ENCODE results near the gene AGFG1. TPM values are rescaled to one million over a fixed set of nuclear protein-coding genes. Genes with fewer than 3 reads are reported as not detected.
A peak's percentile ranks its signal among the peaks of the same experiment; 100 is the strongest.
"Not testable (repeated sequence)": the region's sequence is repeated elsewhere in the genome, so short reads cannot be mapped to it uniquely, and the experiment has no call there.

The AGFG1 gene
- total and polyA plus RNA-seq, 4 donors = 22.4 to 142 (median 74.5) TPM

DNA sequence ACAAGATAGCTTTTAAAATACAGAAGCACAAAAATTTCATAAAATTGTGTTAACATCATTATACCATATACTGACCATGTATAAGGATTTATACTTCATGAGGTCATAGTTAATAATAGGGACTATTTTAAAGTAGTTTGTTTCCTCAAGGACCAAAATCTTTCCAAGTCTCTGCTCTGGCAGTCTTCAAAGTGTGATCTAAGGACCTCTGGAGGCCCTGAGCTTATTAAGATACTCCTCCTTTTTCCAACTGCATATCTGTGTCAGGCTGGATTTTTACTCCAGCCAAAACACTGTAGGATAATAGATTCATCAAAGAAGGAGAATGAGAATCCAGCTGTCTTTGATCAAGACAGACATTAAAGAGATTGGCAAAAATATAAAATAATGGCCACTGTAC lies 125.1 kb downstream of the AGFG1 start:
- ATAC-seq (ENCODE audit: insufficient read depth, low FRiP score) (no peak), DNase-seq (peak in 1 of 3 donors; percentile 17)
- Histone ChIP-seq H3K4me1 (ENCODE audit: control insufficient read depth in 5 of 5, insufficient read depth in 5 of 5, low read length in 5 of 5) (no peaks in the 10 kb centered on the region), H3K36me3 (ENCODE audit: control insufficient read depth in 4 of 4, insufficient read depth in 4 of 4, low read length in 4 of 4) (no peaks in the 10 kb centered on the region), H3K27ac (ENCODE audit: low read depth in 1 of 2, low read length in 1 of 2) (no peak overlapping the region), H3K9me3 (ENCODE audit: control insufficient read depth in 4 of 4, insufficient read depth in 3 of 4, low read length in 3 of 4) (no peaks in the 10 kb centered on the region), H3K9ac (ENCODE audit: insufficient read depth in 1 of 2, low read length in 2 of 2) (no peak overlapping the region), H3K4me3 (no peak overlapping the region), H3K27me3 (ENCODE audit: control insufficient read depth in 3 of 3, insufficient read depth in 3 of 3, low read length in 2 of 3) (no peaks in the 10 kb centered on the region)
- TF ChIP-seq, protein P1, sequence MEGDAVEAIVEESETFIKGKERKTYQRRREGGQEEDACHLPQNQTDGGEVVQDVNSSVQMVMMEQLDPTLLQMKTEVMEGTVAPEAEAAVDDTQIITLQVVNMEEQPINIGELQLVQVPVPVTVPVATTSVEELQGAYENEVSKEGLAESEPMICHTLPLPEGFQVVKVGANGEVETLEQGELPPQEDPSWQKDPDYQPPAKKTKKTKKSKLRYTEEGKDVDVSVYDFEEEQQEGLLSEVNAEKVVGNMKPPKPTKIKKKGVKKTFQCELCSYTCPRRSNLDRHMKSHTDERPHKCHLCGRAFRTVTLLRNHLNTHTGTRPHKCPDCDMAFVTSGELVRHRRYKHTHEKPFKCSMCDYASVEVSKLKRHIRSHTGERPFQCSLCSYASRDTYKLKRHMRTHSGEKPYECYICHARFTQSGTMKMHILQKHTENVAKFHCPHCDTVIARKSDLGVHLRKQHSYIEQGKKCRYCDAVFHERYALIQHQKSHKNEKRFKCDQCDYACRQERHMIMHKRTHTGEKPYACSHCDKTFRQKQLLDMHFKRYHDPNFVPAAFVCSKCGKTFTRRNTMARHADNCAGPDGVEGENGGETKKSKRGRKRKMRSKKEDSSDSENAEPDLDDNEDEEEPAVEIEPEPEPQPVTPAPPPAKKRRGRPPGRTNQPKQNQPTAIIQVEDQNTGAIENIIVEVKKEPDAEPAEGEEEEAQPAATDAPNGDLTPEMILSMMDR (IDR thresholded peaks at IDR 0.05; ENCODE audit: control extremely low read depth, extremely low read depth) = no peak

DNA sequence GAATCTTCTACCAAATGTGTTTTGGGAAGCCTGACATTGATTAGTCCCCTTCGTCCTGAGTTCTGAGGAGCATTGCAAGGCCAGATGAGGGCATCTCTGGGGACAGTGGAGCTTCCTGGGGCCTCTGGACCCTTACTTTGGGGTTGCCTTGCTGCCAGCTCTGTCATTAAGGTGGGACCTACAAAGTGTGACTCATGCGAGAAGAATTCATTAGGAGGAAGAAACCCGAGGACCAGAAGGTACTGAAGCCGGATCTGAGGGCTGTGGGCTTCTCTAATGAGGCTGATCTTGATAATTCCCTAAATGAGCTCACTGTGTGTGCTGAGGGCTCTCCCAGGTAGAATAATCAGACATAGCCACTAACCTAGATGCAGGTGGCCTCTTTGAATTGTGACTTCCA lies 126.0 kb downstream of the AGFG1 start:
- H3K9ac ChIP-seq (ENCODE audit: insufficient read depth in 1 of 2, low read length in 2 of 2) = no peak overlapping the region
- H3K27me3 ChIP-seq (ENCODE audit: control insufficient read depth in 3 of 3, insufficient read depth in 3 of 3, low read length in 2 of 3) = no peaks in the 10 kb centered on the region
- 74 to 83% methylated on average over 4 of the region's 4 CpGs for WGBS, 2 donors
- no peak overlapping the region for H3K27ac ChIP-seq (ENCODE audit: low read depth in 1 of 2, low read length in 1 of 2)
- H3K4me1 ChIP-seq (ENCODE audit: control insufficient read depth in 5 of 5, insufficient read depth in 5 of 5, low read length in 5 of 5) = no peaks in the 10 kb centered on the region
- no peak overlapping the region for H3K4me3 ChIP-seq
- H3K36me3 ChIP-seq (ENCODE audit: control insufficient read depth in 4 of 4, insufficient read depth in 4 of 4, low read length in 4 of 4) = no peaks in the 10 kb centered on the region
- DNase-seq = no peak
- TF ChIP-seq, protein P1 (IDR thresholded peaks at IDR 0.05; ENCODE audit: control extremely low read depth, extremely low read depth) = no peak
- no peak for ATAC-seq (ENCODE audit: insufficient read depth, low FRiP score)
- H3K9me3 ChIP-seq (ENCODE audit: control insufficient read depth in 4 of 4, insufficient read depth in 3 of 4, low read length in 3 of 4) = no peaks in the 10 kb centered on the region

DNA sequence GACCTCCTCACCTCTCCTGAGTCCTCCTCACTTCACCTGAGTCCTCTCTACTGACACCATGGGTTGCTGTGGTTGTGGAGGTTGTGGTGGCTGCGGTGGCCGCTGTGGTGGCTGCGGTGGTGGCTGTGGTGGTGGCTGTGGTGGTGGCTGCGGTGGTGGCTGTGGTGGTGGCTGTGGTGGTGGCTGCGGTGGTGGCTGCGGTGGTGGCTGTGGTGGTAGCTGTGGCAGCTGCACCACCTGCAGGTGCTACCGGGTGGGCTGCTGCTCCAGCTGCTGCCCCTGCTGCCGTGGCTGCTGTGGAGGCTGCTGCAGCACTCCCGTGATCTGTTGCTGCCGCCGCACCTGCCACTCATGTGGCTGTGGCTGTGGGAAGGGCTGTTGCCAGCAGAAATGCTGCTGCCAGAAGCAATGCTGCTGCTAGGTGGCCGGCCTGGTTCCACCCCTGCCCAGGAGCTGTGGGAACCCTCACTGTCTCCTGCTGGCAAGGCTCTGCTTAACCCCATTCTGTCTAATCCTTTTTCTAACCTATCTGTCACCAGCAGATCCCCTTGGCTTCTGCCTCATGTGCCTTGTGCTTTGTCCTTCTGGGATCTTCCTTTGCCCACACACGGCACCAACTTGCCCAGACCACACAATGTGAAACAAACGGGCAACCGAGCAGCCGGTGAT lies 127.0 kb downstream of the AGFG1 start, which contains the start of gene SCYGR2:
SCYGR2 (plus strand) TSS at position 59 of the 669 bp plus-strand sequence; CDS start at position 59, 0 bp downstream.
- ATAC-seq (ENCODE audit: insufficient read depth, low FRiP score); H3K4me1 ChIP-seq (ENCODE audit: control insufficient read depth in 5 of 5, insufficient read depth in 5 of 5, low read length in 5 of 5); H3K9ac ChIP-seq (ENCODE audit: insufficient read depth in 1 of 2, low read length in 2 of 2); H3K36me3 ChIP-seq (ENCODE audit: control insufficient read depth in 4 of 4, insufficient read depth in 4 of 4, low read length in 4 of 4); H3K27me3 ChIP-seq (ENCODE audit: control insufficient read depth in 3 of 3, insufficient read depth in 3 of 3, low read length in 2 of 3); H3K27ac ChIP-seq (ENCODE audit: low read depth in 1 of 2, low read length in 1 of 2); H3K4me3 ChIP-seq; H3K9me3 ChIP-seq (ENCODE audit: control insufficient read depth in 4 of 4, insufficient read depth in 3 of 4, low read length in 3 of 4); DNase-seq: not testable (repeated sequence)
- 88 to 92% methylated on average over 14 to 16 of the region's 16 CpGs for WGBS, 2 donors

DNA sequence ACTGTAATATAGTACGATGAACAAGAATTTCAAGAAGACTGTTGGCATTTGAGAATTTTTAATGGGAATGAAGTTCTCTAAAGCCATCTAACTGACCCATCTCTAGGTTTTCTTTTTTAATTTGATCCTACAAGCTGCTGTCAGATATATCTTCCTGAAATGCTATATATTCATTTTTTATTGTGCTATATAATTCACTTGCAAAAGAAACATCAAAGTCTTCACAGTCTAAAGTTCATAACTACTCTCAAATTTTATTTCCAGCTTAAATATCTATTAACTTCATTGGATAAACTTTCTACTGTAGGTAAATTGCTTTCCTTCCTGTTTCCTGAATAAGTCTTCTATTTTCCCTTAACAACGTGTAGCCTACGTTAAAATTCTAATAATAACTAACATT lies 130.4 kb downstream of the AGFG1 start:
- no peaks in the 10 kb centered on the region for H3K27me3 ChIP-seq (ENCODE audit: control insufficient read depth in 3 of 3, insufficient read depth in 3 of 3, low read length in 2 of 3)
- WGBS, 2 donors = 67 to 70% methylated on average over 3 of the region's 3 CpGs
- ATAC-seq (ENCODE audit: insufficient read depth, low FRiP score) (no peak), DNase-seq (no peak)
- H3K4me1 ChIP-seq (ENCODE audit: control insufficient read depth in 5 of 5, insufficient read depth in 5 of 5, low read length in 5 of 5) = no peaks in the 10 kb centered on the region
- no peaks in the 10 kb centered on the region for H3K36me3 ChIP-seq (ENCODE audit: control insufficient read depth in 4 of 4, insufficient read depth in 4 of 4, low read length in 4 of 4)
- H3K9ac ChIP-seq (ENCODE audit: insufficient read depth in 1 of 2, low read length in 2 of 2) = no peak overlapping the region
- H3K9me3 ChIP-seq (ENCODE audit: control insufficient read depth in 4 of 4, insufficient read depth in 3 of 4, low read length in 3 of 4) = no peaks in the 10 kb centered on the region
- no peak overlapping the region for H3K4me3 ChIP-seq
- no peak overlapping the region for H3K27ac ChIP-seq (ENCODE audit: low read depth in 1 of 2, low read length in 1 of 2)
- TF ChIP-seq, protein P1 (IDR thresholded peaks at IDR 0.05; ENCODE audit: control extremely low read depth, extremely low read depth) = no peak

Measured in lung (tissue), 12 donors.